GM18508 (cell line): ENCODE results near the gene PSMC3IP.

Experiments
- ATAC-seq: cut with Tn5 transposase; IDR thresholded peaks from one replicate; pipeline ENCODE4 v1.9.1; 2021; ENCODE audit warnings: moderate number of reproducible peaks; ENCODE audit not compliant: insufficient read depth, unreplicated experiment

PSMC3IP gene

DNA sequence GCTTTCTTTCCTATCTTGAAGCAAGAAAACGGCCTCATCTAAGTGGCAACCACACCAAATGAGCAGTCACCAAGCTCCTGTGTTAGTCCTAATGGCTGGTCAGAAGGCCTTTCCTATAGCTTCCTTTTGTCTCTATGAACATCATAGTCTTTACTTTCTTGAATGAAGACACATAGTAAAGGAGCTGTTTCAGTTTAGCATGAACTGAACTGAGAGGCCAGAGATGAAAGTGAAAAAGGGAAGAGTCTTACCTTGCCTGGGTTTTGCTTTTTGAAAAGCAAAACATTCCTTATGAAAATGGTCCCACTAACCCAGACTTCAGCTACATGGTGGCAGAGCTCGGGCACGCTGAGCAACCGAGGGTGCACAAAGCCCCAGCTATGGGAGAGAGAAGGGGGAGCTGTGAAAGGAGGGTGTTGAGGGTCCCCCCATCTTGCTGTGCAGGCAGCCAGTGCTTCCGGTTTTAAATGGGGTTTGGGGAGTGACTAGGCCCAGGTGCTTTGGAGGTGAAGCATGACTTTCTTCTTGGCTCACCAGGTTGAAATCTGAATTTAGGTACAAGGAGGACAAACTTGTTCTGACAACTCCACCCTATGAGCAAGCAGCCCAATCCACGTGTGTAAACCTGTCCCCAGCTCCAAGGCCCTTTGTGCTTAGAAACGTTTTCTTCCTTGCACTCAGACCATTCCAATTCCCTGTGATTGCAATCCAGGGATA lies 9.1 kb upstream of the PSMC3IP start:
- no peak for ATAC-seq

GRCh38 chr17:42585353-42585752 lies 7.8 kb upstream of the PSMC3IP start:
- ATAC-seq: no peak

- no peak for ATAC-seq
Measured at GRCh38 chr17:42584880-42585279, 7.4 kb upstream of the PSMC3IP start.

GRCh38 chr17:42581744-42582270 lies 4.3 kb upstream of the PSMC3IP start:
- ATAC-seq: no peak

- ATAC-seq: no peak
Measured at GRCh38 chr17:42579794-42580551, 2.4 kb upstream of the PSMC3IP start.

- ATAC-seq: no peak
Measured at GRCh38 chr17:42578282-42578869, 847 bp upstream of the PSMC3IP start.

- no peak for ATAC-seq
Measured at GRCh38 chr17:42577140-42577531, 393 bp downstream of the PSMC3IP start.

- ATAC-seq: no peak
Measured at GRCh38 chr17:42574463-42574862, 3.1 kb downstream of the PSMC3IP start.

DNA sequence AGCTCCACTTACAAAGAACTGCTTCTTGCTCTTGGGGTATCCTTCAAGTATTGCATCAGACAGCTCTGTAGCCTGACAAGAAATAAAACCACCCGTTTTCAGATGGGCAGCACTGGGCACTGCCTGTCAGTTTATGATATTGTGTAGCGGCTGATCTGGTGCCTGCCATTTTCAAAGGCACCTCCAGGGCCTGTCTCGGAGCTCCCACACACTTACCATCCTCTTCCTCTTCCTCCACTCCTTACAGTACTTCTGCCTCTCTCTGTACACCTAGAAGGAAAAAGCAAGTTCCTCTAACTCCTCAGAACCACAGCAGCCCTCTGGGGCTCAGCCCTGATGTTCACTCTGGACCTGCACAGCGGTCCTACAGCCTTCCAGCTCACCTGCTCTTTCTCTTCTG lies 4.4 kb downstream of the PSMC3IP start:
- ATAC-seq: no peak

- ATAC-seq: no peak
Measured at GRCh38 chr17:42571435-42572225, 5.9 kb downstream of the PSMC3IP start.

- ATAC-seq: no peak
Measured at GRCh38 chr17:42568341-42569111, 9.0 kb downstream of the PSMC3IP start.

DNA sequence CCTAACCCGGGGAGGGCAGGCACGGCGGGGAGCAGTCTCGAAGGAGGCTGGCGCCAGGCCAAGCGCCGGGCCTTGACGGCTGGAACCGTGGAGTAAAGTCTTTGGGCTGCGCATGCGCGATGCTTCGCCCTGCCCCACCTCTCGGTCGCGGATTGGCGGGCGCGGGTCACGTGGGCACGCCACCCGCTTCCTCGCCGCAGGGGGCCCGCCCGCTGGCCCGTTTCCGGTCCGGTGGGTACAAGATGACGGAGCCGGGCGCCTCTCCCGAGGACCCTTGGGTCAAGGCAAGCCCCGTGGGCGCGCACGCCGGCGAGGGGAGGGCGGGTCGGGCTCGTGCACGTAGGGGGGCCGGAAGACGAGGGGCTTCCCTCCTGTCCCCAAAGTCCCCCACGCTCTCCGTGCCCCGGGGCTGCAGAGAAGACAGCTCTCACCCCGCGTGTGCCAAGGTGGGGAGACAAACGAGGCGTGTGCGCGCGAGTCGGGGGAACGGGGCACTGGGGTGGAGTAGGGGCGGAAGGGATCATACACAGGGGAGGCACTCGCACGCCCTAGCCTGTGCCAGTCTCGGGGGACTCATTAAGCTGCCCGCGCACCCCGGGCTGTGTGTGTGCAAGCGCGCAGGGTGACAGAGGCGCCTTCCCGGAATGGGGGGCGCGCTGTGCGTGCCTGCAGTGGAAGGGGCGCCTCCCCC lies 10.5 kb downstream of the PSMC3IP start, which contains the start of gene MLX:
MLX (plus strand) TSS at position 218 of the 691 bp plus-strand sequence; CDS start at position 243, 25 bp downstream.
- peak; percentile 37 for ATAC-seq

GRCh38 chr17:42566215-42566882 lies 11.2 kb downstream of the PSMC3IP start:
- ATAC-seq: no peak

- ATAC-seq: no peak
Measured at GRCh38 chr17:42565523-42566214, 11.9 kb downstream of the PSMC3IP start.

GRCh38 chr17:42564815-42565522 lies 12.6 kb downstream of the PSMC3IP start:
- no peak for ATAC-seq

DNA sequence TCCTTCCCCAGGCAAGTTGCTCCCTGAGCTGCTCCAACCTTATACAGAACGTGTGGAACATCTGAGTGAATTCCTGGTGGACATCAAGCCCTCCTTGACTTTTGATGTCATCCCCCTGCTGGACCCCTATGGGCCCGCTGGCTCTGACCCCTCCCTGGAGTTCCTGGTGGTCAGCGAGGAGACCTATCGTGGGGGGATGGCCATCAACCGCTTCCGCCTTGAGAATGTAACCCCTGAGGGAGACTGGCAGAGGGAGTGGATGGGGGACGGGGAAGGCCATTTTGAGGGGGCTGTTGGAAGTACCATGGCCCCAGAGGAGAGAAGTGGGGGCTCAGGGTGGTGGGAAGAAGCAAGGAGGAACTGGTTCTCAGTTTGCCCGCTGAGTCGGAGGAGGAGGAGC lies 13.6 kb downstream of the PSMC3IP start:
- no peak for ATAC-seq

GRCh38 chr17:42563543-42563942 lies 14.0 kb downstream of the PSMC3IP start:
- ATAC-seq: no peak
